Measurements from ENCODE around the gene PCDHGB4. TPM values are rescaled to one million over a fixed set of nuclear protein-coding genes. Genes with fewer than 3 reads are reported as not detected.

PCDHGB4 gene
- total and polyA plus RNA-seq, 2 of the 8 experiments (the other 6 are each of a cell fraction or from before 2014, with no cell fraction given), result 8.0 to 9.1 TPM

- TF ChIP-seq CHD1 (IDR thresholded peaks at IDR 0.05; ENCODE audit: low read depth, low read length), result no peak
- no peak for TF ChIP-seq BACH1 (IDR thresholded peaks at IDR 0.05; ENCODE audit: low read length)
Observed at GRCh38 chr5:141422742-141423291, 35.3 kb downstream of the PCDHGB4 start (continued).

Data from H1 (cell line).